HG03025 (cell line): ENCODE data around the gene EPHA7.

ENCODE experiments used
- ATAC-seq: cut with Tn5 transposase; IDR thresholded peaks from one replicate; pipeline ENCODE4 v1.9.1; 2021; ENCODE audit warnings: mild to moderate bottlenecking, moderate library complexity; ENCODE audit not compliant: unreplicated experiment, low FRiP score

Gene EPHA7

DNA sequence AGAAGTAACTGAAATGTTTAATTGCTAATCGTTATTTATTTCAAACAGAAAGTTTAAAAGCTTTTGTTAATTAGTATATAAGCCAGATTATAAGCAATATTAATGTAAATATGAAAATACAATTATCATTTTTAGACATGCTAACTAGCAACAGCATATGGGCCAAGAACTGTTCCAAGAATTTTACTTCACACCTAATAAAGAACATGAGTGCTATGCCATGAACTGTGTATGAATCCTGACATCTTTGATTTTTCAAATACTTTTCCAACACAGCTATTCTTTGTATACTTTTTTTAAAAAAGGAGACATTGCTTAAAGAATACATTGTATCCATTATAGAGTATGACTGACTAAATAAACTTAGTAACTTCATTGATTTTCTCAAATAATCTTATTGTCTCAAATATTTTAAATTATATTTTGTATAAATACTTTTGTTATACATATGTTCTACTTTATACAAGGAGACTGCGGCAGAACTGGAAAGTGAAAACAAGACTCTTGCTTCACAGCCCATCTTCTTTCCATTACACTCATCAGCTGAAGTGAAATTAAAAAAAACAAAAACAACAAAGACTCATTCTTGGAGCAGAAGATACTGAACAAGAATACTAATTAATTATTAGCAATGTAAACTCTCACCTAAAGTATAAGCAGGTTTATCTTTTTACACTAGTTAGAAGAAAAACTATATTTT, 89.9 kb downstream of the EPHA7 start:
- ATAC-seq = no peak

DNA sequence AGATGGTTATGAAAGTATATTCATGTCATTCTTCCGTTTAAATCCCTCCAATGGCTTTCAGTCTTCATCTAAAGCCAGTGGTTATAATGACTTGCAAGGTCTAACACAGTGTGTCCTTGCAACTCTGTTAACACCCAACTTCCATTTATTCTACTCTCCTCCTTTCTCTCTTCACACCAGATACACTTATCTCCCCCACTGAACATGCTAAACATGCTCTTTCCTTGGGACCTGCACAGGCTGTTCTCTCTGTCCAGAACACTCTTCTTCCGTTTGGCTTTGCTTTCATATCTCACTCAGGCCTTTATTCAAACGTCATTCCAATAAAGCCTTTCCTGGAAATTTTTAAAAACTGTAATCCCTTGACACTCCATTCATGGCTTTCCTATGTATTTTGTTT, 91.5 kb downstream of the EPHA7 start:
- ATAC-seq = no peak

GRCh38 chr6:93325761-93326160, 93.6 kb downstream of the EPHA7 start:
- no peak for ATAC-seq

- ATAC-seq = no peak
Observed at GRCh38 chr6:93323630-93324029, 95.7 kb downstream of the EPHA7 start.

GRCh38 chr6:93322651-93323050, 96.7 kb downstream of the EPHA7 start:
- no peak for ATAC-seq

GRCh38 chr6:93319304-93319703, 100.1 kb downstream of the EPHA7 start:
- no peak for ATAC-seq

DNA sequence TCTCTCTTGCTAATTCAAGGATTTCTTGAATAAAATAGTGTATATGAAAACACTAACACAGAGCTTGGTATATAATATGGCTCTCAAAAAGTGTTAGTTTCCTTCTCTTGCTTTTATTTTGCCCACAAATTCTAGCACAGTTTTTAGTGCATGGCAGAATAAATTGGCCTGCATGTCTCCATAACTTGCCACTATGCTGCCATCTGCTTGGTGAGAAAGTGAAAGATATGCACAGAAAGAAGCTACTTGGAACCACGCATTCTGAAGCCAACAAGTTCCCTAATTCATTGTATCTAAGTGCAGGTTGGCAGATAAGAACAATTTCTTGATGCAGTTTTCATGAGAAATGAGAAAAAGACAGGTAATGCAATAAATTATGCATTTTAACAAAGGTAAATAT, 101.2 kb downstream of the EPHA7 start:
- ATAC-seq = no peak

GRCh38 chr6:93317592-93317991, 101.8 kb downstream of the EPHA7 start:
- no peak for ATAC-seq

DNA sequence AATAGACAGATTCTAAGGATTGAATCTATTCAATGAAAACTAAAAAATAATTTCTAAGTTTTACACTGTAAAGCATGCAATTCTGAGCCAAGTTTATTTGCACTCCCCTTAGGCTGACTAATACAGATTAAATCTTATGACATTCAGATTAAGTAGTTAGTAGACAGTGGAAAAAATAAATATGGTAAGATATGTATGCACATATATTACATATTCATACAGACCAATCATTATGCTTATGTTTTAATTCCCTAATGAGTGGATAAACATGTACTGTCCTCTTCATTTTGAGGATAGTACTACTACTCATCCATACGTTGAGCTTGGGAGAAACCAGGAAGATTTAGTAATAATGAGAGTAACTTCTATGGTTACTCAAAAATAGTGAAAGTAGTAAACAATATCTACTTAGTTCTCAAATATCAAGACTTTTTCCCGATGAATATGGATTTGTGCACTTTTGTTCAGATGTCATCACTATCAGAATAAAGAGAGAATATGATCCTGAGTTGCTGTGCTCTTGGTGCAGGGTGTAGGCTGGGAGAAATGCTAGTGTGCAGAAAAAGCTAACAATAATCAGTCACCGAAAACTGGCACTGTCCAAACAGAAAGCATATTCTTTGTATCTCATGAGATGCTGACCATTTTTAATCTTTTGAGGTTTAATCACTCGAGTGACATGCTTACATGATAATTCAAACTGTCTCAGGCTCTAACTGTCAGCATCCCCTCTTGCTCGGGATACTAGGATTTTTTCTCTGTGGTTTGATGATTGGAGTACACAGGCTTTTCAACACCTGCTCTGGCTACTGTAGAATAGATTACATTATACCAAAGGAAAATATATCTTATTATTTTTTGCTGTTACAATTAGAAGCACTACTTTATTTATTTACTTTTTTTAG, 111.6 kb downstream of the EPHA7 start:
- no peak for ATAC-seq

DNA sequence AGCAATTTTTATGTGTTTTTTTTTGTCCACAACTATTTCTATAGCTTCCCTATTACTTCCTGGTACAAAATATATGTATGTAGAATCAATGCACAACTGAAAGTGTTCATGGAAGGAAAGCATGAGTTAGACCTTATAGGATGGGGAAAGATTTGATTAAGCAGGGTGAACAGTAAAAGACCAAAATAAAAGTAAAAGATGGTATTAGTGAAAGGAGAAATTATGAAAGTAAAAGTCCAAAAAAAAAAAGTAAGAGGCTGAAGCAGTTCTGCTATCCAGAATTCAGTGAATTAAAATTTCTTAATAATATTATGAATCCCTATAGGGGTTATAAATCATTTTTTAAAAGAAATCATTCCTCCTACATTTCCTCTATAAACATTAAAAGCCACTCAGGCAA, 114.3 kb downstream of the EPHA7 start:
- no peak for ATAC-seq

DNA sequence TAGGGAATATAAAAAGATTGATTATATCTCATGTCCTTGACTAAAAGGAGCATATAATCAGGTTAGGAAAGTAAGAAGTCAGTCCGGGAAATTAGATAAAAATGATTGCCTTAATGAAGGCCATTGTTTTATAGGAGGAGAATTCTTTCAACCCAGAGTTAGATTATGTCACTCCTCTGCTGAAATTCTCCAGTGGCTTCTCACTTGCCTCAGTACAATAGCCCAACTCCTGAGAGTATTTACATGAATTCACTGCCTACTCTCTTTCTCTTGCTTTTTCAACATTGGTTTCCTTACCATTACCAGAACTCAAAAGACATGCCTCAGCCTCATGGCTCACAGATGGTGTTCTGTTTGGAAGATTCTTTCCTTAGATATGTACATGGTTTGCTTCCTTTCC, 114.9 kb downstream of the EPHA7 start:
- ATAC-seq = no peak

DNA sequence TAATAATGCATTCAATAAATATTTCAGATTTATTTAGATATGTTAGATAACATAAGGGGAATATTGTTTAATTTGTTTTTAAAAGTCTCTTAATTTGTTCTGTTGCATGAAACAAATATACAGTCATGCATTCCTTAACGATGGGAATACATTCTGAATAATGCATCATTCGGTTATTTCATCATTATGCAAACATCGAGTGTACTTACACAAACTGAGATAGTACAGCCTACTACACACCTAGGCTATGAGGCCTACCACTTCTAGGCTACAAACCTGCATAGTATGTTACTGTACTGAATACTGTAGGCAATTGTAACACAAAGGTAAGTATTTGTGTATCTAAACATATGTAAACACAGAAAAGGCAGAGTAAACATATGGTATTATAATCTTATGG, 118.7 kb downstream of the EPHA7 start:
- ATAC-seq = no peak

- ATAC-seq = no peak
Observed at GRCh38 chr6:93299622-93300021, 119.7 kb downstream of the EPHA7 start.

DNA sequence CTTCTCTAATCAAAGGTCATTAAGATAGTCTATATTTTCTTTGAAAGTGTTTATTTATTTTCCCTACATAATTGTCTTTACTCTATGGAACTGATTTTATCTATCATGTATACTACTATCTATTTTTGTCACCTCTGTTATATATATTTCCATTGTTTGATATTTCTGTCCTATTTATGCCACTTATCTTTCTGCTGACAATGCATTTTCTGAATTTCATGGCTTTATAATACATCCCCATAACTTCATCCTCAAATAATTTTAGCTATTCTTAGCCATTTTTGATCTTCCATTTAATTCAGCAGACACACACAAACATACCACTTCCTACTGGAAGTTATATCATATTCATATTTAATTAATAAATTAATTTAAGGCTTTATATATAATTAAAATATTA, 123.7 kb downstream of the EPHA7 start:
- no peak for ATAC-seq

GRCh38 chr6:93294879-93295278, 124.5 kb downstream of the EPHA7 start:
- ATAC-seq = no peak

- no peak for ATAC-seq
Observed at GRCh38 chr6:93293872-93294271, 125.5 kb downstream of the EPHA7 start.

DNA sequence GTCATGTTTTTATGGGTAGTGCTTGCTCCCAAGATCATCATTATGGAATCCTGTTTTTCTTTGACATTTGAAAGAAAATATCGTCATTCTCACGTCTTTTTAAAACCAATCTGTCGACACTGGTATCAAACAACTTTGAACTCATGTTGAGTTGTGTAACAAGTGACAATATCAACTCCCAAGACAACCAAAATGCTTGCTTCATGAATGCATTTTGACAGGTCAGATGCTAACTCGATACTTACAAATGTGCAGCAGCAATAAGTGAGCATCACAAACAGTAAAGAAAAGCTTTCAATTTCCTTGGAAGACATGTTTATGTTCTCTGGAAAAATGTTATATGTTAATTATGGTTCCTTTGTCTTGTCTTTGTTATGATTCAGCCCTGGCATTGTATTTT, 125.9 kb downstream of the EPHA7 start:
- no peak for ATAC-seq

GRCh38 chr6:93282521-93283031, 136.8 kb downstream of the EPHA7 start:
- no peak for ATAC-seq

DNA sequence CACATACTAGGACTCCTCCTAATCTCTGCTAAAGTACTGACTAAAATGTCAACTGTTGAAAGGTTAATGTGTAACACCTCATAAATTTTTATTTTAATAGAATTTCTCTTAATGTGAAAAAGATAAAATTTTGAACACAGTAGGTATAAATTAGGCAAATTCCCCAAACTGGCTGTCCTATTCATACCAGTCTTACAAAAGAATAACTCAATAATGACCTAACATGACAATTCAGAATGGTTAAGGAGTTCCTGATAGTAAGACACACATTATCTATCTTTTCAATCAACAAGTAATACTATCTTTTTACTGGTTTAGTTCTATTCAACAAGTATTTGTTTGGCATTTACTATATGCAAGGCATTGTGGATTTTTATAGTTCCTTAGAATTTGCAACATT, 141.1 kb downstream of the EPHA7 start:
- ATAC-seq = no peak

- no peak for ATAC-seq
Observed at GRCh38 chr6:93272896-93273295, 146.5 kb downstream of the EPHA7 start.

DNA sequence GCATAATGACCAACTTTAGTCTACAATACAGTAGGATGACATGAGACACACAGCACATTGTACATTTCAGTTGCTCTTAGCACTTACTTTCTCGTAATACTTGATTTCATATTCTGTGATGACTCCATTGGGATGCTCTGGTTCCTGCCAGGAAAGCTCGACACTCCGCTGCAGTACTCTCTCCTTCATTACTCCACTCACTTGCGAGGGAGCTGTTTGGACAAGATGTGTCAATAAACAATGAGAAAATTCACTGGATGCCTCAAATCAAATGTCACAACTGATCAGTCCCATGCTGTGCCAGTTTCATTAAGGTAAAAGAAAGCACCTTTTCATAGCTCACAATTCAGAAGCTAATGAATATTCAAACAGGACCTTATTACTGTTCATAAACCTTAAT, 147.1 kb downstream of the EPHA7 start:
- no peak for ATAC-seq
